ENCODE measurements around the gene SLC25A11.
"Not testable (repeated sequence)": the region's sequence is repeated elsewhere in the genome, so short reads cannot be mapped to it uniquely, and the experiment has no call there.

The SLC25A11 gene

DNA sequence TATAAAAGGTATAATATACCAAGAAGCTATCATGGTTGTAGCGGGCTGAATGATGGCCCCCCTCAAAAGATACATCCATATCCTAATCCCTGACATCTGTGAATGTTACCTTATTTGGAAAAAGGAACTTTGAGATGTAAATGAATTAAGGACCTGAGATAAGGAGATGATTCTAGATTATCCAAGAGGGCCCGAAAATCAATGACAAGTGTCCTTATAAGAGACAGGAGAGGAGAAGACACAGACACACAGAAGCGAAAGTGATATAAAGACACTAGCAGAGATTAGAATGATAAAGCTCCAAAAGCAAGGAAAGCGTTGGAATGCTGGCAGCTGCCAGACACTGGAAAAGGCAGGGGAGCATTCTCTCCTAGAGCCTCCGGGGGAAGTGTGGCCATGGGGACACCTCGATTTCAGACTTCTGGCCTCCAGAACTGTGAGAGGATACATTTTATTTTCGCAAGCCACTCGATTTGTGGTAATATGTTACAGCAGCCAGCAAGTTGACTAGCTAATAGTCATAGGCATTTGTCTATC is 20.3 kb downstream of the SLC25A11 start:
- no peak for DNase-seq

DNA sequence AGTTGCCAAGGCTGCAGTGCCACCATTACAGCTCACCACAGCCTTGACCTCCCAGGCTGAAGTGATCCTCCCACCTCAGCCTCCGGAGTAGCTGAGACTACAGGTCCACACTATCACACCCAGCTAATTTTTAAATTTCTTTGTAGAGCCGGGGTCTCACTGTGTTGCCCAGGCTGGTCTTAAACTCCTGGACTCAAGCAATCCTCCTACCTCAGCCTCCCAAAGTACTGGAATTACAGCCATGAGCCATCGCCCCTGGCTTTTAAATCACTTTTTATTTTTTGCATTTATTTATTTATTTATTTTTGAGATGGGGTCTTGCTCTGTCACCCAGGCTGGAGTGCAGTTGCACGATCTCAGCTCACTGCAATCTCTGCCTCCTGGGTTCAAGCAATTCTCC is 25.3 kb downstream of the SLC25A11 start:
- not testable (repeated sequence) for DNase-seq

DNA sequence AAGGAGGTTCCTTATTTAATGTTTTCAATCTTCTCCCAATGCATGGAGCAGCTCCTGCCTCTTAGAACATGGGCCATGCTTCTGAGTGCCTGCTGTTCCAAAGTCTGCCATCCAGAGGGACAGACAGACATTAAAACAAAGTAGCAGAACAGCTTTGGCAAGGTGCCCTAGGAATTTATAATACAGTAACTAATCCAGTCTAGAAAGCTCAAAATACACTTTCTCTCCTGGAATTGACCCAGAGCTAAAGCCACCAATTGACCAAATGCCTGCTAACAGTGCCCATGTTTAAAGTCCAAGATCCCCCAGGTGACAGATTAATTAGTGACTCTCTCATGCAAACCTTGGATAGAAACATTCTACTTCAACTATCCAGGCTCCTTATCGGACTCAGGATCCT is 25.9 kb downstream of the SLC25A11 start:
- no peak for DNase-seq

DNA sequence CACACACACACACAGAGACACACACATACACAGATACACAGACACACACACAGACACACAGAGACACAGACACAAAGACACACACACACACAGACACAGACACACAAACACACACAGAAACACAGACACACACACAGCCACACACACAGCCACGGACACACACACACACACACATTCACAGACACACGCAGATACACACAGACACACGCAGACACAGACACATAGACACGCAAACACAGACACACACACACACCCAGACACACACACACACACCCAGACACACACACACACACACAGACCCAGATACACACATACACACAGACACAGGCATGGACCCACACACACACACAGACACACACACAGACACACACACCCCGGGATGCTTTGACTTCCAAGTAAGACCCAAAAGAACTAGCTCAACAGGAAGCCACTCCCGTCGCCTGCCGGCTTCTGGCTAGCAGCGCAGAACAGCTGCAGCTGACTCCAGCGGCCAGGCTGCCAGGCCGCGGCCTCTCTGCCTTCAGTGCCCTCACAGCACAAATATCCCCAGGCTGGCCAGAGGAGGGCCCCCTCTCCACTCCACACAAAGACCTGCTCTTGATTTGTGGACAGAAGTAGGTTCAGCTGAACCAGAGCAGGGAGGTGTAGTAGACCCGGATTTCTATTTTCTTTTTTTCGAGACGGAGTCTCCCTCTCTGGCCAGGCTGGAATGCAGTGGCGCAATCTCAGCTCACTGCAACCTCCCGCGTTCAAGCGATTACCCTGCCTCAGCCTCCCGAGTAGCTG is 30.9 kb downstream of the SLC25A11 start:
- peak; percentile 93 to 95 (median 94) for DNase-seq

DNA sequence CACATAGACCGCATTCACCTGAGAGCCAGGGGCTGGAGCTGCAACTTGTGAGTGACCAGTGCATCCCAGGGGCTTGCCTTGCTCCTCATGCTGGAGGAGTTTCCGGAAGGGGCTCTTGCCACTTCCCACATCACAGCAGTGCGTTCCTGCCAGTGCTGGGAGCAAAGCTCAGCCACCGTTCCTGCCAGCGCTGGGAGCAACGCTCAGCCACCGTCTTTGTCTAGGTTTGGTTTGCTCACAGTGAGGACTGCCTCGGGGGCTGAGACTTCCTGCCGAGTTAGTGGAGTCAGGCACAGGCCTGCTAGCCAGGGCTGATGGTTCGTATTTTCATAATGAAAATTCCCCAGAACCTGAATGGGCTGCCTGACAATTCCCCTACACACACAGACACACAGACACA is 31.5 kb downstream of the SLC25A11 start:
- DNase-seq, result no peak

DNA sequence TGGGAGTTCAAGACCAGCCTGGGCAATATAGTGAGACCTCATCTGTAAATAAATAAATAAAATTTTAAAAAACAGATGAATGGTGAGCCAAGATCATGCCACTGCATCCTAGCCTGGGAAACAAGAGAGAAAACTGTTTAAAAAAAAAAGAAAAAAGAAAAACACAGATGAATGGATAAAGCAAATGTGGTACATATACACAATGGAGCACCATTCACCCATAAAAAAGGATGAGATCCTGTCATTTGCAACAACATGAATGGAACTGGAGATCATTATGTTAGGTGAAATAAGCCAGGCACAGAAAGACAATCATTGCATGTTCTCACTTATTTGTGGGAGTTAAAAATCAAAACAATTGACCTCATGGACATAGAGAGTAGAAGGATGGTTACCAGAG is 33.2 kb downstream of the SLC25A11 start:
- DNase-seq, result not testable (repeated sequence)

DNA sequence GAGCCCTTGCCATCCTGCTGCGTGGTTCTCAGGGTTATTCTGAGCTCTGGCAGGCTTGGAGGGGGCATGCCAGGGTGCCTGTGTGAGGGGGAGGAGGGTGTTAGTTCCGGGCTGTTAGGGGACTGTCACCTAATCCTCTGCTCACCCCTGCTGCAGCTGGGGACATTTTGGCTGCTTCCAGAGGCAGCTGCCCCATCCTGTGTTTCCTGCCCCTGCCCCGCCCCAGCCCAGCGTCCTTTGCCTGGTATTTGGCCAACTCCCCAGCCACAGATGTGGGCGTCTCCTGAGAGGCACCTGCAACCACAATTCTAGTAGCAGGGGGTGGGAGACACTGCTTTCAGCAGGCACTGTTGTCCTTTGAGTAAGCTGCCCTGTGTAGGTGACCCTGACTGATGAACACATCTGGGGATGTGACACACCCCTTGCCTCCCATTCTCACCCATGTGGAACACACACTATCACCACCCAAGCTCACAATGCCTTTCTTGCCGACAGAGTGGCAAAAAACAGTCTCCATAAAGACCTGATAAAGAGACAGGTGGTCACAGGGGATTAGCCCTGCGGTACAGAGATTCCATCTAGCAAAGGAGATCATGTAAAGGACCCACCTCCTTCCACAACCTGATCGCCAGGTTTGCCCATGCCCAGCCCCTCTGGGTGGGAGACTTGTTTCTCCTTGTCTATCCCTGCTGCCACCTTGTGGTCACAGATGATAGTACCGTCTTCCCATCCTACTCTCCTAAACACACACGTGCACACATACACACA is 36.6 kb downstream of the SLC25A11 start, which contains the start of gene CHRNE:
TSS of gene CHRNE (minus strand) at position 48 of the 768 bp plus-strand sequence. CDS start at position 13, 35 bp downstream.
- peak; percentile 70 to 80 (median 76) for DNase-seq

DNA sequence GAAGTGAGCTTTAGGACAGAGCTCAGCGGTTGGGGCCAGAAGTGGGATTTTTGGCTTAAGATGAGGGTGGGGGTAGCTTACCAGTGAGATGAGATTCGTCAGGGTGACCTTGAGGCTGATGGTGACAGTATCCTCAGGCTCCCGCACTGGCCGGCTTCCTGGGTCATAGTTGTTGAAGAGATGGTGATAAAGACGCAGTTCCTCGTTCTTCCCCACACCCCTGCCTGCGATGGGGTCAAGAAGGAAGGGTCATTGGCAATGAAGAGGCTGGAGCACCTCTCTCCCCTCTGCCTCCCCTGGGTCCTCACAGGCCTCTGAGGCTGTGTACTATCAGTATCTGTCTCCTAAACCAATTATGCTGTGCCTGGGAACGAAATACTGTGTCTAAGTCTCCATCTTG is 37.3 kb downstream of the SLC25A11 start:
- no peak for DNase-seq

DNA sequence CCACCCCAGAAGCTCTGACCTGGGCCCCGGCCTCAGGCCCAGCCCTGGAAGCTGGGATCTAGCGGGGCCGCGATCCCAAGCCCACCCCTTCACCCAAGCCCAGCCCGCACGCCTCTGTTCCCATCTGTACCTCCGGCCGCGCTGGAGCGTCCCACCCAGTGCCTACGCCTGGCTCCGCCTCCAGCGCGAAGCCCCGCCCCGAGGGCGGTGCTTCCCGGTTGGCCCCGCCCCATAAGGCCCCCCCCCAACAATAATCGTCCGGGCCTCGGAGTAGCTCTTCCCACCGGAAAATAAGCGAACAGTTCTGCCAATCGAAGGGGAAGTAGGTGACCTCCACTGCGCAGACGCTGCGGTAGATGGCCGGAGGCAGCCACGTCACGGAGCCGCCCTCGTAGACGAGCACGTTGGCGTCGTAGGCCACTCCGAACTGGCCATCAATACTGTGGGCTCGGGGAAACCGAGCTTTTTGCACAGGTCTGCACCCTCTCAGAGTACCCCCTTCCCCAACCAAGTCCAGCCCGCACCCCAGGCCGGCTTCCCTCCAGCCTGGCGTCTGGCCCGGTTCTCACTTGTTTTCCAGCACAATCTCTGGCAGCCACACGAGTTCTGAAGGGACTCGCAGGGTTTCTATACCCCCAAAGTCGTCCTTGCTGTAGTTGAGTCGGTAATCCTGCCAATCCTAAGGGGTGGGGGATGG is 38.0 kb downstream of the SLC25A11 start:
- DNase-seq, result peak; percentile 76 to 85 (median 80)

DNA sequence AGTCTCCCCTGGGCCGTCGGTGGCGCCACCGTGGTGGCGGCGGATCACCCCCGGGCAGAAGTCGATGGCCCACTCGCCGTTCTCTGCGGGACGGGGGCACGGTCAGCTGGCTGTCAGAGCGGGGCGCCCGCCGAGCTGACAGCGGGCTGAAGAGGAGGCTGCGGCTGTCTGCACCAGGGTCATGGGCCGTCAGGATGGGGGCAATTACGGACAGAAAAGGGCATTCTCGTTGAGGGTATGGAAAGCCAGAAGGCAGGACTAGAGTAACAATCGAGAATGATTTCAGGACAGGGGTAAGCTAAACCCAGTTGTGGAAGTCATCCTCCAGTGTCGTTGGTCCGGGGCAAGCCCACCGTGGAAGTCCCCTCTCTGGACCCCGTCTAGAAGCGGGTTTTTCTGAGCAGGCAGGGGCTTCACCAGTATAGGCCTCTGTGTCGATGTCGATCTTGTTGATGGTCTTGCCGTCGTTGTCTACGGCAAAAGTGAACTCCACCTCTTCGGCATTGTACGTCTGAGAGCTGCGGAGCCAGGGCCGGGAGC is 38.7 kb downstream of the SLC25A11 start:
- no peak for DNase-seq

DNA sequence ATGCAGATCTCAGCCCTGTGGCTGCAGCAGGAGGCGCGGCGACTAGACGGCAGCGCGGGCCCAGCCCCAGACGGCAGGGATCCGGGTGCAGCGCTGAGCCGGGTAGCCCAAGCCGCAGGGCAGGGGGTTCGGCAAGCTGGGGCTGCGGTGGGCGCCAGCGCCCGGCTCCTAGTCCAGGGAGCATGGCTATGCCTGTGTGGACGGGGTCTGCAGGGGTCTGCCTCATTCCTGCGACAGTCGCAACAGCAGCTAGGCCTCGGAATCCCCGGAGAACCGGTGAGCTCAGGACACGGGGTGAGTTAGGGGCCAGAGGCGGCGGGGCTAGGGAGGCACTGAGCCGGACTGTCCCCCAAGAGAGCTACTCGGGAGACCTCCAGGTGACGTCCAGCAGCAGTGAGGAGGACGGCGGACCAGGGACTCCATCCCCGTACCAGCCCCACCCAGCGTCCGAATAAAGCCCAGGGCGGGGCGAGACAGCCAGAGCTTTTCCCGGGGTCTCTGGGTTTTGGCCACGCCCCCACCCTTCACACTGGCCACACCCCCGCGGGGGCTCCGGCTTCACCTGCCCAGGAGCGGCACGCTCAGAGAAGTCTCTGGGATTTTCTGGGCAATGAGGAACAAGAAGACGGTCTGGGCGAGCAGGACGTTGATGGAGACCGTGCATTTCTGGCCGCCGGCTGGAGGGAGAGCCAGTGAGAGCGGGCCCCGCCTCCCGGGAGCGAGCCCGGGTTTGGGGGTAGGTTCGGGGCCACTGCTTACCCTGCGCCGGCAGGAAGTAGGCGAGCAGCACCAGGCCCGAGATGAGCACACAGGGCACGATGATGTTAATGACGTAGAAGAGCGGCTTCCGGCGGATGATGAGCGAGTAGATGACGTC is 39.4 kb downstream of the SLC25A11 start:
- peak; percentile 47 to 80 (median 63) for DNase-seq

DNA sequence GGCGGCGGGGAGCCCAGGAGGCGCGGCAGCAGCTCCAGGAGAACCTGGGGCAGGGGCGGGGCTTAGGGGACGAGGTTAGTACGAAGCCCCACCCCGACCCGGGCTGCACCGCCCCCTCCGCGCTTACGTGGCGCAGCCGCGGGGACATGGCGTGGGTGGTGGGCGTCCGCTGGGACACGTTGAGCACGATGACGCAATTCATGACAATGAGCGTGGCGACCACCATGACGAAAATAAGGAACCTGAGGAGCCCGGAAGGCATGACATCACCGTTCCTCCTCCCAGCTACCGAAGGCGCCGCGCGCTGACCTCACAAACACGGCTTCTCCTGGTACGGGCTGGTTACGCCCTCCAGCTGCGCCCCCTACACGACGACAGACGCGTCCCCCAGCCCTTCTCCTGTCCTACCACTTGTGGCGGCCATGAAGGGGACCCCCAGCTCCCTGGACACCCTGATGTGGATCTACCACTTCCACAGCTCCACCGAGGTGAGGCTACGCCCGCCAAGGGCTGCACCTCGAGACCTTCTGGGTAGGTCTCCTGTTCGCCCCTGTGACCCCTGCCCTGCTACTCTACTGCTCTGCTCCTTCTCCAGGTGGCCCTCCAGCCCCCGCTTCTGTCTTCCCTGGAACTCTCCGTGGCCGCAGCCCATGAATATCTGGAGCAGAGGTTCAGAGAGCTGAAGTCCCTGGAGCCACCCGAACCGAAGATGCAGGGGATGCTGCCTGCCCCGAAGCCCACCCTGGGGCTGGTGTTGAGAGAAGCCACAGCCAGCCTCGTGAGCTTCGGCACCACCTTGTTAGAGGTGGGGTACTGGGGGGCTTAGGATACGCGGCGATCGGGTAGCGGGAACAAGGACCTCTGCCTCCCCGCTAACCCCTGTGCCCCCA is 40.3 kb downstream of the SLC25A11 start, which contains the start of gene C17orf107:
TSS of gene C17orf107 (plus strand) at position 196 of the 890 bp plus-strand sequence. CDS start at position 423, 227 bp downstream.
- peak; percentile 97 to 99 (median 97) for DNase-seq

DNA sequence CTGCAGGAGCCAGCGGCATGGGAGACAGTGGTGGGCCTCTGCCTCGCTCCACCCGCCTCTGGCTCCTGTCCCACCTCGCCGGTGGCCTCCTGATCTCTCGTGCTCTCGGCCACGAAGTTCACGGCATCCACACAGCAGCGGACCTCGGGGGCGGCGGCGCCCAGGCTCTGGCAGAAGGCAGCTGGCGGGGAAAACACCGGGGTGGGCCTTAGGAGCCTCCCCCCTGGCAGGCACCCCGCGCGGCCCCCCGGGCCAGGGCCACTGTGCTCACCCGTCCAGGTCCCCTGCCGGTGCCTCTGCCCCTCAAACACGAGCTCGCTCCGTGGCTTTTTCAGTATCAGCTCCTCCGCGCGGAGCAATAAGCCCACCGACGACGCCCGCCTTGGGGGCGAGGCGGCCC is 40.9 kb downstream of the SLC25A11 start:
- peak in 1 of 4 experiments; percentile 12 for DNase-seq

DNA sequence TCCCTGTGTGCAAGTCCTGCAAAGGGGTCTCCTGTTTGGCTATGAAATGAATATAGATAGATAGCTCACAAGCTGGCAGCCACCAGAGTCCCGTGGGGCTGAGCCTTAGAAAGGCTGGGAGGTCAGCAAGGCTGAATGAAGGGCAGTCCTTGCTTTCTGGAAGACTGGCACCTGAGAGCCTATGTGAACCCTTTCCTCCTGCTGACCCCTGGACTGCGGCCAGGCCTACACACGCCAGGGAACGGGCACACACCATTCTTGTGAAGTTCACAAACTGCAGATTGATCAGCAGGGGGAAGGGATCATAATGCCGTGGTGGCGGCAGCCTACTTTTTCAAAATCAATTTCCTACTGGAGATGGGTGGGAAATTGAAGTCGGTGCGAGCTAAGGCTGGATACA is 41.5 kb downstream of the SLC25A11 start:
- DNase-seq, result no peak

DNA sequence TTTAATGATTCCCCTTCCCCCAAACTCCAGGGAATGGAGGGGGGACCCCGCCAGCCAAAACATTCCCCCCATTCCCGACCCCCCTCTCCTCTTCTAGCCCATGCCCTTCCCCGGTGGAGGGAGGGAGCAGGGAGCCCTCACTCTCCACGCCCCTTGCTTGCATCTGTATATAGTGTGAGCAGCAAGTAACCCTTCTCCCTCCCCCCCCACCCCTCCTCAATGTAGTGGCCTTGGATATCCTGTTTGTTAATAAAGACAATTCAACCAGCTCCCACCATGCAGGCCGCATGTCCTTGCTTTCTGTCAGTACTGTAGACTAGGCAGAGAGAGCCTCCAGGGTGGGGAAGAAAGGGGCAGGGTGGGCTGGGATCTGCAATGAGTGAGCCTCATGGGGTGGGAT is 42.1 kb downstream of the SLC25A11 start:
- DNase-seq, result no peak

DNA sequence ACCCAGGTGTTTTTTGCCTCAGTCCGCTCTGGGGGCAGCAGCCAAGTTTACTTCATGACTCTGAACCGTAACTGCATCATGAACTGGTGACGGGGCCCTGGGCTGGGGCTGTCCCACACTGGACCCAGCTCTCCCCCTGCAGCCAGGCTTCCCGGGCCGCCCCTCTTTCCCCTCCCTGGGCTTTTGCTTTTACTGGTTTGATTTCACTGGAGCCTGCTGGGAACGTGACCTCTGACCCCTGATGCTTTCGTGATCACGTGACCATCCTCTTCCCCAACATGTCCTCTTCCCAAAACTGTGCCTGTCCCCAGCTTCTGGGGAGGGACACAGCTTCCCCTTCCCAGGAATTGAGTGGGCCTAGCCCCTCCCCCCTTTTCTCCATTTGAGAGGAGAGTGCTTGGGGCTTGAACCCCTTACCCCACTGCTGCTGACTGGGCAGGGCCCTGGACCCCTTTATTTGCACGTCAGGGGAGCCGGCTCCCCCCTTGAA is 42.6 kb downstream of the SLC25A11 start:
- DNase-seq, result no peak

DNA sequence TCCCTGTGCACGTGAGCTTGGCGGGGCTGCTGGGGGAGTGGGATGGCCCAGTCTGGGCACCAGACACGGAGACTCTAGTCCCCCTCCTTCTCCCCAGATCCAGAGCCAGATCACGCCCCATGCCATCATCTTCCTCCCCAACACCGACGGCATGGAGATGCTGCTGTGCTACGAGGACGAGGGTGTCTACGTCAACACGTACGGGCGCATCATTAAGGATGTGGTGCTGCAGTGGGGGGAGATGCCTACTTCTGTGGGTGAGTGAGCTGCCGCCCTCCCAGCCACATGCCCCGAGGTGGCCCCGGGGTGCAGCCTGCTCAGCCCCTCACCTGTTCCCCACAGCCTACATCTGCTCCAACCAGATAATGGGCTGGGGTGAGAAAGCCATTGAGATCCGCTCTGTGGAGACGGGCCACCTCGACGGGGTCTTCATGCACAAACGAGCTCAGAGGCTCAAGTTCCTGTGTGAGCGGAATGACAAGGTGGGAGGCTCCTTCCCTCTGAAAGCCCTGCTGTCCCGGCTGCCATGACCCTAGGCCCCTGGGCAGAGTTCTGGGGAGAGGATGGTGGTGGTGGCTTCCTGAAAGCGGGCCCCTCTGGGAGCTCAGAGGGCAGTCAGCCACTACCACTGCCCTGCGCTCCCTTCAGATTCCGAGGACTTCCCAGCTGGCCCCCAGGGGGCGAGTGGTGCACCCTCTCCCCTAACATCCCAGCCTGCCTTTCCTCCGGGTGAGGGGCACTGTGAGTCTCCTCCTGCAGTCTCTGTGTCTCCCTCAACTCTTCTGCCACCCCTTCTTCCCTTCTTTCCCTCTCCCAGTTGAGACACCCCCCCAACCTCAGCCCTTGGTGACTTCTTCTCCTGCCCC is 43.3 kb downstream of the SLC25A11 start:
- DNase-seq, result no peak

DNA sequence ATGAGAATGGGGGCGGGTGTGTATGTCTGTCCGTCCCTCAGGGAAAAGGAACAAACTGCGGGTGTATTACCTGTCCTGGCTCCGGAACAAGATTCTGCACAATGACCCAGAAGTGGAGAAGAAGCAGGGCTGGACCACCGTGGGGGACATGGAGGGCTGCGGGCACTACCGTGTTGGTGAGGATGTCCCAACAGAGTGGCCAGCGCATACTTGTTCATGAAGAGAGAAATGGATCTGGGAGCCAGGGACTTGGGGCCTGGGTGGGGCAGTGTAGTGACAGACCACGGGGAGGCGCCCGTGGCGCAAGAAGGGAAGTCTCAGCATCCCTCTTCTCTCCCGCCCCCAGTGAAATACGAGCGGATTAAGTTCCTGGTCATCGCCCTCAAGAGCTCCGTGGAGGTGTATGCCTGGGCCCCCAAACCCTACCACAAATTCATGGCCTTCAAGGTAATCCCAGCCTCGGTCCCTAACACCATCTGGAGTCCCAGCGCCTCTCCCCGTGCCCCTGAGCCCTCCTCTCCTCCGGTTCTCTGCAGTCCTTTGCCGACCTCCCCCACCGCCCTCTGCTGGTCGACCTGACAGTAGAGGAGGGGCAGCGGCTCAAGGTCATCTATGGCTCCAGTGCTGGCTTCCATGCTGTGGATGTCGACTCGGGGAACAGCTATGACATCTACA is 44.1 kb downstream of the SLC25A11 start:
- peak; percentile 50 to 67 (median 64) for DNase-seq
